Fibroblast of lung (primary cell): ENCODE results near the gene CTRL. TPM values are rescaled to one million over a fixed set of nuclear protein-coding genes. Genes with fewer than 3 reads are reported as not detected.

Source experiments
- DNase-seq, 2 donors: peaks; one replicate each; pipeline versions ENCODE4 v3.0.0 to v3.0.0-alpha.2; 2010; ENCODE audit warnings: low read depth in 2 of 2
- H2AFZ ChIP-seq: 2 replicates; pipeline ENCODE4 v1.5.1; 2012; ENCODE audit warnings: low read length, control low read depth, inconsistent platforms
- H3K27ac ChIP-seq: 2 replicates; pipeline ENCODE4 v1.5.1; 2011; ENCODE audit warnings: low read length, control low read depth; ENCODE audit not compliant: insufficient read depth
- H3K27me3 ChIP-seq: 2 replicates; pipeline ENCODE4 v1.5.1; 2011; ENCODE audit warnings: mild to moderate bottlenecking, low read length; ENCODE audit not compliant: control insufficient read depth, insufficient read depth
- H3K36me3 ChIP-seq: 2 replicates; pipeline ENCODE4 v1.5.1; 2011; ENCODE audit warnings: low read length; ENCODE audit not compliant: control insufficient read depth, insufficient read depth
- H3K4me1 ChIP-seq: 2 replicates; pipeline ENCODE4 v1.5.1; 2011; ENCODE audit warnings: low read length; ENCODE audit not compliant: control insufficient read depth, insufficient read depth; ENCODE audit errors: extremely low read depth
- H3K4me2 ChIP-seq: 2 replicates; pipeline ENCODE4 v1.5.1; 2011; ENCODE audit warnings: low read length, control low read depth; ENCODE audit not compliant: insufficient read depth; ENCODE audit errors: extremely low read depth
- H3K4me3 ChIP-seq, 4 experiments: fragments of 200-600 bp in 1 of 4; sonication (generic) in 1 of 4; replicated peaks in 1 of 4; 2 replicates each; pipeline ENCODE4 v1.5.1; 2011 to 2016; ENCODE audit warnings: low read length in 4 of 4, low read depth in 3 of 4, mild to moderate bottlenecking in 3 of 4, control low read depth in 2 of 4, inconsistent platforms in 1 of 4, mixed read lengths in 1 of 4; ENCODE audit not compliant: insufficient read depth in 1 of 4; ENCODE audit errors: control extremely low read depth in 1 of 4
- H3K79me2 ChIP-seq: 2 replicates; pipeline ENCODE4 v1.5.1; 2012; ENCODE audit warnings: mild to moderate bottlenecking, low read length, inconsistent platforms; ENCODE audit not compliant: control insufficient read depth, insufficient read depth
- H3K9ac ChIP-seq: 2 replicates; pipeline ENCODE4 v1.5.1; 2011; ENCODE audit warnings: mild to moderate bottlenecking, low read length, control low read depth; ENCODE audit not compliant: insufficient read depth
- H3K9me3 ChIP-seq: 2 replicates; pipeline ENCODE4 v1.5.1; 2012; ENCODE audit warnings: low read depth, low read length; ENCODE audit not compliant: control insufficient read depth, insufficient read depth
- H4K20me1 ChIP-seq: 2 replicates; pipeline ENCODE4 v1.5.1; 2011; ENCODE audit warnings: low read length; ENCODE audit not compliant: control insufficient read depth, insufficient read depth; ENCODE audit errors: extremely low read depth
- EZH2 ChIP-seq: IDR thresholded peaks from 2 replicates; pipeline ENCODE4 v1.5.1; 2012; ENCODE audit warnings: low read length, control low read depth, mild to moderate bottlenecking; ENCODE audit errors: missing control alignments
- polyA plus RNA-seq, 2 donors: library from polyadenylated mRNA; depleted of rRNA in 1 of 2; stranded (reverse) in 1 of 2; unstranded in 1 of 2; fragments of >200 nt; gene quantifications; 2 replicates each; pipeline ENCODE4 v1.2.1, GENCODE V29; 2011 to 2012; ENCODE audit warnings: missing spikeins in 1 of 2
- total RNA-seq: library from RNA; depleted of rRNA; stranded (reverse); fragments of >200 nt; gene quantifications from 2 replicates; pipeline ENCODE4 v1.2.1, GENCODE V29; 2014
- TF ChIP-seq, protein P1 (sequence below), 2 donors: IDR thresholded peaks in 1 of 2; conservative IDR thresholded peaks in 1 of 2; 1 replicate in 1 of 2; 2 replicates in 1 of 2; pipeline ENCODE4 v1.5.1; 2011 to 2012; ENCODE audit warnings: low read length in 2 of 2, control low read depth in 1 of 2, inconsistent platforms in 1 of 2, low read depth in 1 of 2, mild to moderate bottlenecking in 1 of 2

Gene CTRL
- total and polyA plus RNA-seq, 2 donors (not counting 1 experiment from before 2014, with no cell fraction given) = 0.14 to 0.33 TPM

GRCh38 chr16:67907397-67908180 is 24.1 kb downstream of the CTRL start:
- Histone ChIP-seq H4K20me1 (no peaks in the 10 kb centered on the region), H3K36me3 (peaks cover 9% of the 10 kb centered on the region), H3K4me1 (no peaks in the 10 kb centered on the region), H3K9me3 (no peaks in the 10 kb centered on the region), H3K4me2 (no peak overlapping the region), H2AFZ (no peak overlapping the region), H3K9ac (no peak overlapping the region), H3K27ac (no peak overlapping the region), H3K79me2 (no peaks in the 10 kb centered on the region), H3K4me3 (no peak overlapping the region), H3K27me3 (no peaks in the 10 kb centered on the region)
- DNase-seq = no peak
- TF ChIP-seq EZH2 = no peak
- TF ChIP-seq, protein P1, sequence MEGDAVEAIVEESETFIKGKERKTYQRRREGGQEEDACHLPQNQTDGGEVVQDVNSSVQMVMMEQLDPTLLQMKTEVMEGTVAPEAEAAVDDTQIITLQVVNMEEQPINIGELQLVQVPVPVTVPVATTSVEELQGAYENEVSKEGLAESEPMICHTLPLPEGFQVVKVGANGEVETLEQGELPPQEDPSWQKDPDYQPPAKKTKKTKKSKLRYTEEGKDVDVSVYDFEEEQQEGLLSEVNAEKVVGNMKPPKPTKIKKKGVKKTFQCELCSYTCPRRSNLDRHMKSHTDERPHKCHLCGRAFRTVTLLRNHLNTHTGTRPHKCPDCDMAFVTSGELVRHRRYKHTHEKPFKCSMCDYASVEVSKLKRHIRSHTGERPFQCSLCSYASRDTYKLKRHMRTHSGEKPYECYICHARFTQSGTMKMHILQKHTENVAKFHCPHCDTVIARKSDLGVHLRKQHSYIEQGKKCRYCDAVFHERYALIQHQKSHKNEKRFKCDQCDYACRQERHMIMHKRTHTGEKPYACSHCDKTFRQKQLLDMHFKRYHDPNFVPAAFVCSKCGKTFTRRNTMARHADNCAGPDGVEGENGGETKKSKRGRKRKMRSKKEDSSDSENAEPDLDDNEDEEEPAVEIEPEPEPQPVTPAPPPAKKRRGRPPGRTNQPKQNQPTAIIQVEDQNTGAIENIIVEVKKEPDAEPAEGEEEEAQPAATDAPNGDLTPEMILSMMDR (conservative IDR thresholded peaks at IDR 0.05 in 1 of 2, IDR thresholded peaks at IDR 0.05 in 1 of 2; ENCODE audit: low read depth in 1 of 2, low read length in 2 of 2) = no peak

GRCh38 chr16:67902831-67903230 is 28.8 kb downstream of the CTRL start:
- Histone ChIP-seq H3K9ac (no peak overlapping the region), H3K79me2 (peaks cover 8% of the 10 kb centered on the region), H3K4me3 (no peak overlapping the region), H3K4me1 (no peaks in the 10 kb centered on the region), H3K36me3 (no peaks in the 10 kb centered on the region), H4K20me1 (no peaks in the 10 kb centered on the region), H3K27ac (no peak overlapping the region), H3K4me2 (no peak overlapping the region), H3K9me3 (no peaks in the 10 kb centered on the region), H3K27me3 (no peaks in the 10 kb centered on the region), H2AFZ (no peak overlapping the region)
- DNase-seq = no peak
- TF ChIP-seq EZH2 = no peak
- TF ChIP-seq, protein P1 (conservative IDR thresholded peaks at IDR 0.05 in 1 of 2, IDR thresholded peaks at IDR 0.05 in 1 of 2; ENCODE audit: low read depth in 1 of 2, low read length in 2 of 2) = no peak

GRCh38 chr16:67901734-67902133 is 29.9 kb downstream of the CTRL start:
- no peak overlapping the region for H3K9ac ChIP-seq
- H3K4me1 ChIP-seq = no peaks in the 10 kb centered on the region
- H3K27me3 ChIP-seq = no peaks in the 10 kb centered on the region
- H4K20me1 ChIP-seq = no peaks in the 10 kb centered on the region
- H3K4me3 ChIP-seq = no peak overlapping the region
- no peak overlapping the region for H2AFZ ChIP-seq
- DNase-seq = no peak
- no peak overlapping the region for H3K27ac ChIP-seq
- no peak overlapping the region for H3K4me2 ChIP-seq
- TF ChIP-seq EZH2 = no peak
- TF ChIP-seq, protein P1 (conservative IDR thresholded peaks at IDR 0.05 in 1 of 2, IDR thresholded peaks at IDR 0.05 in 1 of 2; ENCODE audit: low read depth in 1 of 2, low read length in 2 of 2) = no peak
- H3K79me2 ChIP-seq = peaks cover 12% of the 10 kb centered on the region
- H3K9me3 ChIP-seq = no peaks in the 10 kb centered on the region
- H3K36me3 ChIP-seq = no peaks in the 10 kb centered on the region
